Right lobe of liver (tissue), 4 donors: ENCODE results near the gene THTPA.

ENCODE experiments used
- CTCF ChIP-seq, 4 donors: fragments of 200-600 bp in 3 of 4; fragments of 450-650 bp in 1 of 4; IDR thresholded peaks; one replicate each; pipeline versions ENCODE4 v1.5.1 to v1.8.0; 2016 to 2022; ENCODE audit warnings: antibody characterized with exemption in 4 of 4, mild to moderate bottlenecking in 2 of 4
- POLR2A ChIP-seq: fragments of 450-650 bp; IDR thresholded peaks from one replicate; pipeline ENCODE4 v1.6.1; 2017; ENCODE audit warnings: antibody characterized with exemption, mild to moderate bottlenecking
- donor health status: DM: no; HTN: no; CAD: no.
- donor health status: DM: no; HTN: no; CAD: no.
- donor health status: DM: no; HTN: yes; CAD: no.

GRCh38 chr14:23601845-23602180, 45.7 kb downstream of the THTPA start:
- TF ChIP-seq CTCF (IDR thresholded peaks at IDR 0.05) (no peak), POLR2A (no peak)
